Bronchial epithelial cell (primary cell): Measurements from ENCODE around the gene FHDC1. TPM values are rescaled to one million over a fixed set of nuclear protein-coding genes. Genes with fewer than 3 reads are reported as not detected.

Source experiments
- DNase-seq: peaks from one replicate; pipeline ENCODE4 v3.0.0-alpha.2; 2010; ENCODE audit warnings: low read depth
- FAIRE-seq: peaks from 2 replicates; lab custom pipeline; 2011; peaks lifted over from hg19 to GRCh38; lab: Jason Lieb, UNC
- H3K27me3 ChIP-seq: 2 replicates; pipeline ENCODE4 v1.5.1; 2011; ENCODE audit warnings: low read length; ENCODE audit not compliant: control insufficient read depth, insufficient read depth
- H3K36me3 ChIP-seq: 2 replicates; pipeline ENCODE4 v1.5.1; 2011; ENCODE audit warnings: low read length; ENCODE audit not compliant: control insufficient read depth, insufficient read depth
- H3K4me3 ChIP-seq: 2 replicates; pipeline ENCODE4 v1.5.1; 2011; ENCODE audit warnings: mild to moderate bottlenecking, low read depth, low read length, control low read depth
- CTCF ChIP-seq: IDR thresholded peaks from 2 replicates; pipeline ENCODE4 v1.5.1; 2011; ENCODE audit warnings: mild to moderate bottlenecking, moderate library complexity, low read length, control low read depth, inconsistent platforms; ENCODE audit not compliant: insufficient read depth, severe bottlenecking
- total RNA-seq: library from RNA; depleted of rRNA; stranded (reverse); fragments of >200 nt; gene quantifications from 2 replicates; pipeline ENCODE4 v1.2.1, GENCODE V29; 2014

The FHDC1 gene
- total RNA-seq, 1 donor from 2014 or later = 0.53 TPM

- FAIRE-seq (no peak), DNase-seq (no peak)
- Histone ChIP-seq H3K36me3 (peaks cover 6% of the 10 kb centered on the region), H3K4me3 (no peak overlapping the region), H3K27me3 (no peaks in the 10 kb centered on the region)
- TF ChIP-seq CTCF = no peak
Observed at GRCh38 chr4:152947311-152947710, 11.2 kb downstream of the FHDC1 start.

- Histone ChIP-seq H3K4me3 (no peak overlapping the region), H3K27me3 (no peaks in the 10 kb centered on the region), H3K36me3 (peaks cover 1% of the 10 kb centered on the region)
- DNase-seq = no peak
- FAIRE-seq = no peak
- no peak for TF ChIP-seq CTCF
Observed at GRCh38 chr4:152949930-152950329, 13.8 kb downstream of the FHDC1 start.

- FAIRE-seq = no peak
- no peaks in the 10 kb centered on the region for H3K27me3 ChIP-seq
- peaks cover 1% of the 10 kb centered on the region for H3K36me3 ChIP-seq
- no peak for TF ChIP-seq CTCF
- no peak overlapping the region for H3K4me3 ChIP-seq
- DNase-seq = no peak
Observed at GRCh38 chr4:152950402-152951274, 14.5 kb downstream of the FHDC1 start.

- Histone ChIP-seq H3K36me3 (peaks cover 1% of the 10 kb centered on the region), H3K4me3 (no peak overlapping the region), H3K27me3 (no peaks in the 10 kb centered on the region)
- no peak for TF ChIP-seq CTCF
- DNase-seq (peak; percentile 53), FAIRE-seq (no peak)
Observed at GRCh38 chr4:152951348-152951747, 15.2 kb downstream of the FHDC1 start.

GRCh38 chr4:152953514-152953913, 17.4 kb downstream of the FHDC1 start:
- TF ChIP-seq CTCF = no peak
- Histone ChIP-seq H3K27me3 (no peaks in the 10 kb centered on the region), H3K36me3 (peaks cover 2% of the 10 kb centered on the region), H3K4me3 (no peak overlapping the region)
- FAIRE-seq = no peak
- DNase-seq = no peak
